HG03442 (cell line): ENCODE measurements around the gene GAL3ST2.
"Not testable (repeated sequence)": the region's sequence is repeated elsewhere in the genome, so short reads cannot be mapped to it uniquely, and the experiment has no call there.

Source experiments
- ATAC-seq: cut with Tn5 transposase; IDR thresholded peaks from one replicate; pipeline ENCODE4 v1.9.1; 2021; ENCODE audit warnings: mild to moderate bottlenecking, moderate library complexity; ENCODE audit not compliant: unreplicated experiment

The GAL3ST2 gene

GRCh38 chr2:241767464-241768250 is 9.0 kb upstream of the GAL3ST2 start:
- no peak for ATAC-seq

- ATAC-seq: no peak
These were observed 8.3 kb upstream of the GAL3ST2 start for GRCh38 chr2:241768251-241768711.

GRCh38 chr2:241768850-241769249 is 7.8 kb upstream of the GAL3ST2 start:
- ATAC-seq: no peak

GRCh38 chr2:241769819-241770184 is 6.8 kb upstream of the GAL3ST2 start:
- no peak for ATAC-seq

GRCh38 chr2:241770185-241770935 is 6.3 kb upstream of the GAL3ST2 start:
- no peak for ATAC-seq

GRCh38 chr2:241770936-241771285 is 5.7 kb upstream of the GAL3ST2 start:
- ATAC-seq: no peak

GRCh38 chr2:241771286-241772062 is 5.1 kb upstream of the GAL3ST2 start:
- no peak for ATAC-seq

- ATAC-seq: no peak
These were observed 4.5 kb upstream of the GAL3ST2 start for GRCh38 chr2:241772063-241772499.

- no peak for ATAC-seq
These were observed 2.9 kb upstream of the GAL3ST2 start for GRCh38 chr2:241773511-241774418.

GRCh38 chr2:241774419-241775222 is 2.0 kb upstream of the GAL3ST2 start:
- ATAC-seq: no peak

- ATAC-seq: no peak
These were observed 1.1 kb upstream of the GAL3ST2 start for GRCh38 chr2:241775223-241776177.

GRCh38 chr2:241777170-241777685 is 606 bp downstream of the GAL3ST2 start:
- no peak for ATAC-seq

- no peak for ATAC-seq
These were observed 1.3 kb downstream of the GAL3ST2 start for GRCh38 chr2:241777686-241778627.

- no peak for ATAC-seq
These were observed 4.4 kb downstream of the GAL3ST2 start for GRCh38 chr2:241780939-241781569.

- ATAC-seq: not testable (repeated sequence)
These were observed 5.4 kb downstream of the GAL3ST2 start for GRCh38 chr2:241782053-241782452.

GRCh38 chr2:241788135-241788534 is 11.5 kb downstream of the GAL3ST2 start:
- ATAC-seq: no peak

- ATAC-seq: no peak
These were observed 11.9 kb downstream of the GAL3ST2 start for GRCh38 chr2:241788572-241788971.
